COR-L47 (cell line): ENCODE measurements around the gene SART1.
"Not testable (repeated sequence)": the region's sequence is repeated elsewhere in the genome, so short reads cannot be mapped to it uniquely, and the experiment has no call there.

Experiments used
- DNase-seq: peaks from one replicate; lab custom pipeline; 2025; lab: John Stamatoyannopoulos, UW

Gene SART1

GRCh38 chr11:66001942-66002647 lies 40.6 kb downstream of the SART1 start, which contains the start of the genes BANF1 and EIF1AD:
Gene BANF1 (plus strand): TSS chr11:66002503. CDS start chr11:66003251, 748 bp downstream.
Gene EIF1AD (minus strand): TSS chr11:66002157. CDS start chr11:66000389, 1,768 bp downstream.
- DNase-seq: peak; percentile 99

DNA sequence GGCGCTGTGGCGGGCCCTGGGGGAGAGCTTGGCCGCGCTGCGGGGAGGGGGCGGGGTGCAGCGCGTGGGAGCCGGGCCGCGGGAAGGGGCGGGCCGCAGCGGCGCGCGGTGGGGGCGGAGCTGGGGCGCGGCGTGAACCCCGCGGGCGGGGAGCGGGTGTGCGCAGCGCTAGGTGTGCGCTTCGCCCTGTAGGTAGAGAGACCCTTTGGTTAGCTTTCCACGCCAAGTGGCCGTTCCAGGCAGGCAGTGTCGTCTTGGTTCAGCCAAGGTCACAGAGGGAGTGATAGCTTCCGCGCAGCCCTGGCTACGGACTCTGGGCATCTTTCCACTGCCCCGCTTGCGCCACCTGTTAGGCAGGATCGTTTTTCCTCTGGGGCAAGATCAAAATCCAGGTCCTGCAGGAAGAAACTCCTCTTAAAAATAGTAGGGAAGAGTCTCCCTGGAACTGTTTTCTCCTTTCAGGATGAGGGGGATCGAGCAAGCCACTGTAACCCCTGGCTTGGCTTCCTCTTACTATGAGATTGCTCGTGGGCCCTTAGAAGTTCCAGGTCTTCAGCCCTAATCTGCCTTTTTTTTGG lies 41.2 kb downstream of the SART1 start:
- DNase-seq: peak; percentile 51

- DNase-seq: no peak
Measured at GRCh38 chr11:66003291-66003690, 41.8 kb downstream of the SART1 start.

- no peak for DNase-seq
Measured at GRCh38 chr11:66004186-66004585, 42.7 kb downstream of the SART1 start.

GRCh38 chr11:66006134-66006890 lies 44.8 kb downstream of the SART1 start:
- DNase-seq: no peak

DNA sequence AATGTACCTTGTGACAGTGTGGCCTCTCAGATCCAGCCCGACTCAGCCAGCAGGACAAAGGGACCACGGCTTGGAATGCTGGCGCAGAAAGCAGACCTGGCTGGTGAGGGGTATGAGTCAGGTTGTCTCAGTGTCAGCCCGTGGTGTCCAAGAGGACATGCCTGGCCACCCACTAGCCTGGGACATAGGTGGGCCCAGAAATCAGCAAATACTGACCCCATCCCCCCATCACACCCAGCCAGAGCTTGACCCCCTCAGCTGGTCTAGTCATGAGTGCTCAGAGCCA lies 45.3 kb downstream of the SART1 start:
- no peak for DNase-seq

GRCh38 chr11:66007201-66007634 lies 45.7 kb downstream of the SART1 start:
- no peak for DNase-seq

GRCh38 chr11:66008095-66008467 lies 46.5 kb downstream of the SART1 start:
- no peak for DNase-seq

DNA sequence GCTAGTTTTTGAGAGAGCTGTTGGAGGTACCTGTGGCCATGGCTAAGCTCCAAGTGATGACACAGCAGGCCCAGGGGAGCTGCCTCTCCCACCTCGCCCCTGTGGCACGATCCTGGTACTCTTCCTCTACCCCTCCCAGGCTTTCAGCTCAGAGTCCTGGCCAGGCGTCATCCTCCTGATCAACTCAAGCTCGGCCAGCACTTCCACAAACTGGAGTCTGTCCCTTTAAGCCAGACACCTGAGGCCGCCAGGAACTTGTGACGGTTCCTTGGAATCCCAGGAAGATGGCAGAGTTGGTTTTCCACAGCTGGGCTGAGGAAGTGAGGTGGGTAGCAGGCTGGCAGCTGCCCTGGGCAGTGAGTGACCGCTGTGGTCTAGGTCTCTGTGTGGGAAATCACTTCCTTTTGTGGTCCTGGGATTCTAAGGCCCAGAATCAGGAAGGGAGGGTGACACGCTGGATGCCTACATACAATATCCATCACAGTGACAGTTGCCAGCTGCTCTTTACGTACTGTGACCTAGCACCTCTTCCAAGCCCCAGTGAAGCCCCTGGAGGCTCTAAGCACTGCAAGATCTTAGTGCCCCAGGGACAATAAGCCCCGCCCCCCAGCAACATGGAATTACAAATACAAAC lies 47.1 kb downstream of the SART1 start:
- no peak for DNase-seq

DNA sequence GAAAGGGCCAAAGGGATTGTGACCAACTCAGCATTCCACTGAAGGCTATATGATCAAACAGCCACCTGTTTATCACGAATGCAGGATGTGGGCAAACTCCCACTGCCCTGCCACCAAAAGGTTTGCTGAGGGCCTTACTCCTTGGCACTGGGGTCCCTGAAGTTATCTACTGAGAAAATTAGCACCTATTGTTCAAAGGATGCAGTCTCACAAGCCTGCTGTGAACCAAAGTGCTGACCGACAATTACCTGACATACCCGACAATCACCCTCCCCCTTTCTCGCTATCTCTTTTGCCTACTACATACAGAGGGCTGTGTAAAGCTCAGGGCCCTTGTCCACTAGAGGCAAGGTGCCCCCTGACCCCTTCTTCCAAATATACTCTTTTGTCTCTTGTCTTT lies 48.5 kb downstream of the SART1 start:
- not testable (repeated sequence) for DNase-seq

- DNase-seq: no peak
Measured at GRCh38 chr11:66011239-66011784, 49.8 kb downstream of the SART1 start.

DNA sequence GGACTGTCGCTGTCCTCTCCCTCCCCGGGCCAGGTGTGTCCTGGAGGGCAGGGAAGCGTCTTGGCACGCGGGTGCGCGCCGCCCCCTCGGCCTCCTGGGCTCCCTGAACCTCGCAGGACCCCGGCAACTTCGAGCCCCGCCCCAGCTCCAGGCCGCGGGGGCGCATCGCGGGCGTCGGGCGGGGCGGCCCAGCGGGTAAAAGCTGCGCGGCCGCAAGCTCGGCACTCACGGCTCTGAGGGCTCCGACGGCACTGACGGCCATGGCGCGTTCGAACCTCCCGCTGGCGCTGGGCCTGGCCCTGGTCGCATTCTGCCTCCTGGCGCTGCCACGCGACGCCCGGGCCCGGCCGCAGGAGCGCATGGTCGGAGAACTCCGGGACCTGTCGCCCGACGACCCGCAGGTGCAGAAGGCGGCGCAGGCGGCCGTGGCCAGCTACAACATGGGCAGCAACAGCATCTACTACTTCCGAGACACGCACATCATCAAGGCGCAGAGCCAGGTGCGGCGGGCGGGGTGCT lies 50.3 kb downstream of the SART1 start, which contains the start of gene CST6:
CST6 (plus strand) TSS at position 224 of the 519 bp plus-strand sequence; CDS start at position 261, 37 bp downstream.
- no peak for DNase-seq

GRCh38 chr11:66012371-66012945 lies 50.9 kb downstream of the SART1 start:
- DNase-seq: no peak

GRCh38 chr11:66012946-66013761 lies 51.6 kb downstream of the SART1 start:
- no peak for DNase-seq

DNA sequence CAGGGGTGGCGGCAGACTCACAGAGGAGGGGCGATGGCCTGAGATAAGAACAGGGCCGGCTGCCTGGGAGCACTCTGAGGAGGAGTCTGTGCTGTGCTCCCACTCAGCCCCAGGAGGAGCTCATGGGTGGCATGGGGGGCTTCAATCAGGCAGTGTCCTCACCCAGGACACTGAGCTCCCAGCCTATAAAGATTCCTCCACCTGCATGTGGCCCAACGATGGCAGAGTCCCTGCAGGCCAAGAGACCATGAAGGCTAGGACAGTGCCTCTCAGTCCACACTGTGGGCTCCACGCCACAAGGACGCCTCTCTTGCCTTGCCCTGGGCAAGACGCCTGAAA lies 52.2 kb downstream of the SART1 start:
- DNase-seq: no peak

GRCh38 chr11:66014804-66015453 lies 53.4 kb downstream of the SART1 start:
- no peak for DNase-seq

- DNase-seq: no peak
Measured at GRCh38 chr11:66015454-66015881, 53.9 kb downstream of the SART1 start.

DNA sequence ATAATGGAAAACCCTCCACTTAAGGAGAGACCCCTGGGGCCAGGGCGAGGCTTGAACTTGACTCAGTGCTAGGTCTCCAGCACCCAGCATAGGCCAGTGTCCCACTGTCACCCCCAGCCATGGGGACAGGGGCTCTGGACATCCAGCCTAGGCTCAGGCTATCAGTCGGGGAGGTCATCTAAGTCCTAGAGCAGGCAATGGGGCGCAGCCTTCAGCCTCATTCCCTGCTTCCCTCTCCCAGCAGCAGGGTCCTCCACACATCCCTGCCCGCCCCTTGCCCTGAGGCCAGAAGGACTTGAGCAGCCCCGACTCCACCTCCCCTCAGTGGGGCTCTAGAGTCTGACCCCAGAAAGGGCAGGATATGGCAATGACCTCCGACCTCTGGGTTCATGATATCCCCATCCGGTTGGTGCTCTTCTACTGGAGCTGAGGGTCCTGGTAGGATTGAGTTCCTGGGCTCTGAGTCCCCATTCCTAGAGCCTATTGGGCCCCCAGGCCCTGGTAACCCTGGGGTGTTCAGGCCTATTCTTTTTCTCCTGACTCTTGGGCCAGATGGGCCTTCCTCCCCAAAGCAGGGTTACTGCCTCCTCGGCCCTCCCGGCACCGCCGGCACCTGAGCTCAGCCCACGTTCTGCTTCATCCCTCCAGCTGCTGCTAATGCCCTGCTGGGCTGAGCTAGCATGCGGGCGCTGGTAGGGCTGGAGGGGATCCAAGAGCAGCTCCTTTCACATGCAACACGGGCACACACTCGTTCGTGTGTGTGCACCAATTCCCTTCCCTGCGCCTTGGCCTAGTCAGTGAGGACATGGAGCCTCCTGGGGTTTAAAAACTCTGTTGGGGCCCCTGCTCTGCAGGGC lies 54.6 kb downstream of the SART1 start:
- DNase-seq: no peak

- DNase-seq: no peak
Measured at GRCh38 chr11:66016793-66017177, 55.3 kb downstream of the SART1 start.
